H9 (cell line): Measurements from ENCODE around the gene TMEM229B. TPM values are rescaled to one million over a fixed set of nuclear protein-coding genes. Genes with fewer than 3 reads are reported as not detected.

Experiments
- DNase-seq: peaks from one replicate; pipeline ENCODE4 v3.0.0-alpha.2; 2017
- H2AFZ ChIP-seq: one replicate; pipeline ENCODE4 v1.6.1; 2013; ENCODE audit warnings: mild to moderate bottlenecking, low read length, control low read depth, moderate library complexity
- H2AK5ac ChIP-seq: 2 replicates; pipeline ENCODE4 v1.6.1; 2013; ENCODE audit warnings: low read length, control low read depth, mixed read lengths; ENCODE audit not compliant: insufficient read length
- H2BK120ac ChIP-seq: one replicate; pipeline ENCODE4 v1.6.1; 2013; ENCODE audit warnings: low read depth, mild to moderate bottlenecking, low read length, control low read depth, inconsistent platforms; ENCODE audit not compliant: poor library complexity, severe bottlenecking
- H2BK12ac ChIP-seq: 2 replicates; pipeline ENCODE4 v1.6.1; 2013; ENCODE audit warnings: low read length, control low read depth, mixed read lengths, low read depth; ENCODE audit not compliant: insufficient read length
- H2BK15ac ChIP-seq: 2 replicates; pipeline ENCODE4 v1.6.1; 2013; ENCODE audit warnings: low read depth, low read length, control low read depth
- H2BK20ac ChIP-seq: one replicate; pipeline ENCODE4 v1.6.1; 2013; ENCODE audit warnings: low read depth, mild to moderate bottlenecking, low read length, control low read depth, inconsistent platforms; ENCODE audit not compliant: poor library complexity, severe bottlenecking
- H2BK5ac ChIP-seq: 2 replicates; pipeline ENCODE4 v1.6.1; 2013; ENCODE audit warnings: low read length, control low read depth, mixed read lengths; ENCODE audit not compliant: insufficient read length
- H3K14ac ChIP-seq: 2 replicates; pipeline ENCODE4 v1.6.1; 2013; ENCODE audit warnings: low read length, control low read depth; ENCODE audit not compliant: insufficient read depth
- H3K18ac ChIP-seq: 2 replicates; pipeline ENCODE4 v1.6.1; 2013; ENCODE audit warnings: low read depth, mild to moderate bottlenecking, mixed read lengths, low read length, control low read depth; ENCODE audit not compliant: insufficient read length
- H3K23ac ChIP-seq: 2 replicates; pipeline ENCODE4 v1.6.1; 2013; ENCODE audit warnings: low read length, control low read depth, mixed read lengths, low read depth; ENCODE audit not compliant: insufficient read length
- H3K23me2 ChIP-seq: 2 replicates; pipeline ENCODE4 v1.6.1; 2013; ENCODE audit warnings: low read depth, mild to moderate bottlenecking, mixed read lengths, low read length, control low read depth; ENCODE audit not compliant: insufficient read length, poor library complexity, severe bottlenecking
- H3K27ac ChIP-seq: 2 replicates; pipeline ENCODE4 v1.5.1; 2013; ENCODE audit warnings: low read length, control low read depth, mixed read lengths, low read depth; ENCODE audit not compliant: insufficient read length
- H3K27me3 ChIP-seq: 2 replicates; pipeline ENCODE4 v1.6.1; 2013; ENCODE audit warnings: low read length, control low read depth, inconsistent platforms; ENCODE audit not compliant: insufficient read depth
- H3K4ac ChIP-seq: 2 replicates; pipeline ENCODE4 v1.6.1; 2013; ENCODE audit warnings: low read depth, mild to moderate bottlenecking, control low read depth, inconsistent platforms, low read length, moderate library complexity
- H3K4me1 ChIP-seq: 2 replicates; pipeline ENCODE4 v1.6.1; 2013; ENCODE audit warnings: low read length, control low read depth, inconsistent platforms; ENCODE audit not compliant: insufficient read depth
- H3K4me2 ChIP-seq: 2 replicates; pipeline ENCODE4 v1.6.1; 2013; ENCODE audit warnings: low read length, control low read depth, mixed read lengths; ENCODE audit not compliant: insufficient read length, insufficient read depth
- H3K56ac ChIP-seq: 2 replicates; pipeline ENCODE4 v1.6.1; 2013; ENCODE audit warnings: low read depth, mild to moderate bottlenecking, mixed read lengths, low read length, control low read depth; ENCODE audit not compliant: insufficient read length
- H3K79me1 ChIP-seq: 2 replicates; pipeline ENCODE4 v1.6.1; 2013; ENCODE audit warnings: low read depth, mild to moderate bottlenecking, moderate library complexity, low read length, control low read depth, inconsistent platforms; ENCODE audit not compliant: insufficient read depth, poor library complexity, severe bottlenecking
- H3K79me2 ChIP-seq: 2 replicates; pipeline ENCODE4 v1.6.1; 2013; ENCODE audit warnings: low read length, control low read depth, inconsistent platforms; ENCODE audit not compliant: insufficient read depth
- H3K9ac ChIP-seq: 2 replicates; pipeline ENCODE4 v1.6.1; 2013; ENCODE audit warnings: low read length, control low read depth, mixed read lengths; ENCODE audit not compliant: insufficient read length; ENCODE audit errors: extremely low read depth
- H3K9me3 ChIP-seq: one replicate; pipeline ENCODE4 v1.6.1; 2013; ENCODE audit warnings: low read depth, low read length, inconsistent platforms; ENCODE audit not compliant: control insufficient read depth
- H3T11ph ChIP-seq: one replicate; pipeline ENCODE4 v1.6.1; 2013; ENCODE audit warnings: mild to moderate bottlenecking, low read length, control low read depth, inconsistent platforms
- H4K20me1 ChIP-seq: one replicate; pipeline ENCODE4 v1.6.1; 2013; ENCODE audit not compliant: control insufficient read depth, insufficient read length, insufficient read depth
- H4K5ac ChIP-seq: 2 replicates; pipeline ENCODE4 v1.6.1; 2013; ENCODE audit warnings: low read depth, mild to moderate bottlenecking, mixed read lengths, low read length, control low read depth; ENCODE audit not compliant: insufficient read length
- H4K8ac ChIP-seq: replicated peaks from 2 replicates; pipeline ENCODE4 v1.6.1; 2013; ENCODE audit warnings: low read length, control low read depth, mixed read lengths, low read depth; ENCODE audit not compliant: insufficient read length
- H4K91ac ChIP-seq: 2 replicates; pipeline ENCODE4 v1.6.1; 2013; ENCODE audit warnings: low read depth, mild to moderate bottlenecking, moderate library complexity, mixed read lengths, low read length, control low read depth; ENCODE audit not compliant: insufficient read length
- H3K27ac Mint-ChIP-seq, 3 experiments: 2 replicates in 2 of 3; 3 replicates in 1 of 3; pipeline ENCODE4 v1.8.0; 2020 to 2021; ENCODE audit warnings: mixed read lengths in 3 of 3, mild to moderate bottlenecking in 1 of 3, moderate library complexity in 1 of 3
- H3K27me3 Mint-ChIP-seq: 2 replicates; pipeline ENCODE4 v1.8.0; 2021; ENCODE audit warnings: low read depth, mild to moderate bottlenecking, moderate library complexity, mixed read lengths
- H3K36me3 Mint-ChIP-seq, 3 experiments: 2 replicates in 2 of 3; 3 replicates in 1 of 3; pipeline ENCODE4 v1.8.0; 2020 to 2021; ENCODE audit warnings: low read depth in 3 of 3, mixed read lengths in 3 of 3; ENCODE audit not compliant: insufficient read depth in 1 of 3
- H3K4me1 Mint-ChIP-seq, 2 experiments: 2 replicates each; pipeline ENCODE4 v1.8.0; 2020; ENCODE audit warnings: mixed read lengths in 2 of 2
- H3K4me3 Mint-ChIP-seq, 2 experiments: 2 replicates in 1 of 2; 3 replicates in 1 of 2; pipeline ENCODE4 v1.8.0; 2020 to 2021; ENCODE audit warnings: mild to moderate bottlenecking in 2 of 2, mixed read lengths in 2 of 2, moderate library complexity in 1 of 2
- H3K9me3 Mint-ChIP-seq, 2 experiments: 2 replicates in 1 of 2; 3 replicates in 1 of 2; pipeline ENCODE4 v1.8.0; 2020; ENCODE audit warnings: mild to moderate bottlenecking in 2 of 2, mixed read lengths in 2 of 2, moderate library complexity in 1 of 2
- CTCF ChIP-seq: fragments of 200-600 bp; sonication (generic); conservative IDR thresholded peaks from 3 replicates; pipeline ENCODE4 v1.8.0; 2021; ENCODE audit warnings: antibody characterized with exemption, mild to moderate bottlenecking
- WGBS: extraction: QIAGEN DNeasy Blood & Tissue Kit; methylation state at CpG from one replicate; pipeline ENCODE4 v1.1.7; 2013; ENCODE audit warnings: missing lambda C conversion rate, low lambda C conversion rate, mixed read lengths; ENCODE audit not compliant: insufficient read length; ENCODE audit errors: extremely low coverage; 5-methylcytosine and 5-hydroxymethylcytosine counted together
- total RNA-seq: library from RNA; stranded (reverse); gene quantifications from 2 replicates; pipeline ENCODE4 v1.2.1, GENCODE V29; 2021

Gene TMEM229B
- total RNA-seq, 1 experiment from 2014 or later: 0.24 TPM

- Histone ChIP-seq H3K4me1 (peaks cover 5% of the 10 kb centered on the region), H2BK5ac (no peak overlapping the region), H3K79me1 (no peaks in the 10 kb centered on the region), H3K23ac (no peak overlapping the region), H3T11ph (no peak overlapping the region), H2BK15ac (no peak overlapping the region), H3K14ac (no peak overlapping the region; the same call in 1 of the 2 replicates), H3K23me2 (no peaks in the 10 kb centered on the region), H3K27ac (no peak overlapping the region), H4K5ac (no peak overlapping the region), H3K9ac (no peak overlapping the region), H2BK20ac (no peak overlapping the region), H3K79me2 (no peaks in the 10 kb centered on the region), H3K4ac (no peak overlapping the region), H2BK12ac (no peak overlapping the region), H3K18ac (no peak overlapping the region), H2AFZ (no peak overlapping the region), H4K20me1 (no peaks in the 10 kb centered on the region), H3K4me2 (no peak overlapping the region), H4K91ac (no peak overlapping the region), H2BK120ac (no peak overlapping the region), H3K27me3 (no peaks in the 10 kb centered on the region), H3K56ac (no peak overlapping the region), H4K8ac (no peak overlapping the region), H2AK5ac (no peak overlapping the region), H3K9me3 (no peaks in the 10 kb centered on the region)
- Mint-ChIP-seq H3K9me3 (no peaks in the 10 kb centered on the region), H3K27ac (no peak overlapping the region; a peak in 2 of 7 replicates), H3K4me1 (peaks cover 31 to 37% of the 10 kb centered on the region in 2 experiments), H3K27me3 (peaks cover 8% of the 10 kb centered on the region), H3K4me3 (no peak overlapping the region), H3K36me3 (no peaks in the 10 kb centered on the region)
- TF ChIP-seq CTCF: no peak
- WGBS: no CpG with 5 or more reads among the region's 1 CpG
- DNase-seq: no peak
These were observed 26.5 kb downstream of the TMEM229B start for GRCh38 chr14:67461996-67462395.
